HG03432 (cell line): ENCODE data around the gene CARD10.

Experiments
- ATAC-seq: cut with Tn5 transposase; IDR thresholded peaks from one replicate; pipeline ENCODE4 v1.9.1; 2021; ENCODE audit warnings: mild to moderate bottlenecking, moderate library complexity; ENCODE audit not compliant: unreplicated experiment

The CARD10 gene

GRCh38 chr22:37519268-37520195 is at the start of gene CARD10:
Gene CARD10 (minus strand): TSS chr22:37519415. CDS start chr22:37519200, 215 bp downstream.
- no peak for ATAC-seq

GRCh38 chr22:37568448-37569008 is 49.3 kb upstream of the CARD10 start:
- ATAC-seq, result no peak

- ATAC-seq, result no peak
Measured at GRCh38 chr22:37568012-37568411, 48.8 kb upstream of the CARD10 start.

GRCh38 chr22:37566903-37567798 is 47.9 kb upstream of the CARD10 start:
- no peak for ATAC-seq

GRCh38 chr22:37566329-37566837 is 47.2 kb upstream of the CARD10 start:
- no peak for ATAC-seq

- ATAC-seq, result no peak
Measured at GRCh38 chr22:37565830-37566229, 46.6 kb upstream of the CARD10 start.

GRCh38 chr22:37564111-37564711 is 45.0 kb upstream of the CARD10 start:
- ATAC-seq, result no peak

GRCh38 chr22:37563153-37564081 is 44.2 kb upstream of the CARD10 start:
- no peak for ATAC-seq

- no peak for ATAC-seq
Measured at GRCh38 chr22:37562049-37562875, 43.0 kb upstream of the CARD10 start.

GRCh38 chr22:37561212-37562048 is 42.2 kb upstream of the CARD10 start:
- no peak for ATAC-seq

GRCh38 chr22:37560608-37561211 is 41.5 kb upstream of the CARD10 start:
- ATAC-seq, result no peak

GRCh38 chr22:37559901-37560607 is 40.8 kb upstream of the CARD10 start, which contains the start of gene CDC42EP1:
Gene CDC42EP1 (plus strand): TSS chr22:37560480. CDS start chr22:37566350, 5,870 bp downstream.
- no peak for ATAC-seq

- no peak for ATAC-seq
Measured at GRCh38 chr22:37559521-37559900, 40.3 kb upstream of the CARD10 start.

- ATAC-seq, result no peak
Measured at GRCh38 chr22:37558815-37559214, 39.6 kb upstream of the CARD10 start.

GRCh38 chr22:37557321-37558001 is 38.2 kb upstream of the CARD10 start:
- no peak for ATAC-seq

- no peak for ATAC-seq
Measured at GRCh38 chr22:37556710-37557109, 37.5 kb upstream of the CARD10 start.
